PC-3 (cell line): ENCODE results near the gene IFI44. TPM values are rescaled to one million over a fixed set of nuclear protein-coding genes. Genes with fewer than 3 reads are reported as not detected.
A peak's percentile ranks its signal among the peaks of the same experiment; 100 is the strongest.

Source experiments
- ATAC-seq: fragments of 200-7000 bp; cut with Tn5 transposase; 2 replicates; pipeline ENCODE4 v1.9.1; 2020; ENCODE audit warnings: mild to moderate bottlenecking, moderate library complexity
- BruUV-seq: library from RNA; stranded (reverse); fragments of 400-500 nt; replicated peaks from 2 replicates; lab custom pipeline; 2021; lab: Mats Ljungman, UMichigan
- CTCF ChIA-PET: fragments of 300-600 bp; sonication (Branson Sonifier 250); formaldehyde crosslinking; loops from one replicate; lab custom pipeline; 2022; ENCODE audit warnings: antibody characterized with exemption; lab: Charles Lee
- POLR2A ChIA-PET: fragments of 300-600 bp; sonication (Branson Sonifier 250); formaldehyde crosslinking; loops from one replicate; lab custom pipeline; 2022; ENCODE audit warnings: antibody characterized with exemption; ENCODE audit not compliant: unreplicated experiment; lab: Charles Lee
- DNase-seq: peaks from one replicate; pipeline ENCODE4 v3.0.0-alpha.2; 2015
- H2AFZ ChIP-seq: fragments of 300-600 bp; sonication (generic); 2 replicates; pipeline ENCODE4 v1.6.0; 2016; ENCODE audit warnings: antibody characterized with exemption, low read length
- H3F3A ChIP-seq: fragments of 300-600 bp; sonication (generic); one replicate; pipeline ENCODE4 v1.6.0; 2017; ENCODE audit warnings: antibody characterized with exemption, low read length, control low read depth, mild to moderate bottlenecking; ENCODE audit not compliant: unreplicated experiment
- H3K27ac ChIP-seq: fragments of 300-600 bp; sonication (generic); 2 replicates; pipeline ENCODE4 v1.5.1; 2016; ENCODE audit warnings: mild to moderate bottlenecking, low read length
- H3K27me3 ChIP-seq: fragments of 300-600 bp; sonication (generic); 2 replicates; pipeline ENCODE4 v1.6.1; 2016; ENCODE audit warnings: low read length, mixed read lengths
- H3K36me3 ChIP-seq: fragments of 300-600 bp; sonication (generic); 2 replicates; pipeline ENCODE4 v1.6.1; 2016; ENCODE audit warnings: low read depth, mixed run types, low read length, mixed read lengths
- H3K4me1 ChIP-seq: fragments of 300-600 bp; sonication (generic); 2 replicates; pipeline ENCODE4 v1.5.1; 2016; ENCODE audit warnings: low read length; ENCODE audit not compliant: insufficient read depth
- H3K4me2 ChIP-seq: fragments of 300-600 bp; sonication (generic); 2 replicates; pipeline ENCODE4 v1.6.0; 2016; ENCODE audit warnings: low read length
- H3K4me3 ChIP-seq: fragments of 300-600 bp; sonication (generic); 2 replicates; pipeline ENCODE4 v1.5.1; 2016; ENCODE audit warnings: mild to moderate bottlenecking, low read length, mixed read lengths
- H3K79me2 ChIP-seq: fragments of 300-600 bp; sonication (generic); 2 replicates; pipeline ENCODE4 v1.6.1; 2017; ENCODE audit warnings: low read length, mixed read lengths
- H3K9ac ChIP-seq: fragments of 300-600 bp; sonication (generic); 2 replicates; pipeline ENCODE4 v1.6.0; 2016; ENCODE audit warnings: mild to moderate bottlenecking, low read length
- H3K9me2 ChIP-seq: fragments of 300-600 bp; sonication (generic); replicated peaks from 2 replicates; pipeline ENCODE4 v1.6.1; 2016; ENCODE audit warnings: mixed run types, low read length, mixed read lengths
- H3K9me3 ChIP-seq: fragments of 300-600 bp; sonication (generic); 2 replicates; pipeline ENCODE4 v1.6.1; 2016; ENCODE audit warnings: low read length, mixed read lengths
- H4K20me1 ChIP-seq: fragments of 300-600 bp; sonication (generic); 2 replicates; pipeline ENCODE4 v1.6.1; 2016; ENCODE audit warnings: low read length, mixed read lengths
- EZH2 ChIP-seq: fragments of 300-600 bp; sonication (generic); IDR thresholded peaks from one replicate; pipeline ENCODE4 v1.6.1; 2017; ENCODE audit warnings: antibody characterized with exemption, mild to moderate bottlenecking, low read length; ENCODE audit not compliant: unreplicated experiment
- EZH2phosphoT487 ChIP-seq: fragments of 300-600 bp; sonication (generic); IDR thresholded peaks from 2 replicates; pipeline ENCODE4 v1.6.1; 2018; ENCODE audit warnings: mild to moderate bottlenecking, antibody characterized with exemption, low read length, borderline replicate concordance
- intact Hi-C: fragments of 100-400 bp; cut with micrococcal nuclease; formaldehyde crosslinking; loops from 2 replicates; pipeline ENCODE4 v1.9.0; 2023
- total RNA-seq: library from RNA; depleted of rRNA; stranded (reverse); fragments of >200 nt; gene quantifications from 2 replicates; pipeline ENCODE4 v1.2.3, GENCODE V29; 2014
- TF ChIP-seq, protein P1 (sequence below): fragments of 300-600 bp; sonication (generic); conservative IDR thresholded peaks from 2 replicates; pipeline ENCODE4 v1.5.1; 2017; ENCODE audit warnings: antibody characterized with exemption, low read depth, mild to moderate bottlenecking, low read length

Gene IFI44
- total RNA-seq, 1 experiment from 2014 or later = 10.4 TPM

- Histone ChIP-seq H3K79me2 (no peaks in the 10 kb centered on the region), H4K20me1 (no peaks in the 10 kb centered on the region), H3K27ac (no peak overlapping the region), H3K4me1 (peaks cover 37% of the 10 kb centered on the region), H3K9ac (no peak overlapping the region), H3F3A (peaks cover 3% of the 10 kb centered on the region), H3K9me3 (no peaks in the 10 kb centered on the region), H2AFZ (no peak overlapping the region), H3K9me2 (no peaks in the 10 kb centered on the region), H3K4me2 (no peak overlapping the region), H3K36me3 (no peaks in the 10 kb centered on the region), H3K4me3 (no peak overlapping the region), H3K27me3 (no peaks in the 10 kb centered on the region)
- intact Hi-C loops = no loop called here
- TF ChIP-seq, protein P1, sequence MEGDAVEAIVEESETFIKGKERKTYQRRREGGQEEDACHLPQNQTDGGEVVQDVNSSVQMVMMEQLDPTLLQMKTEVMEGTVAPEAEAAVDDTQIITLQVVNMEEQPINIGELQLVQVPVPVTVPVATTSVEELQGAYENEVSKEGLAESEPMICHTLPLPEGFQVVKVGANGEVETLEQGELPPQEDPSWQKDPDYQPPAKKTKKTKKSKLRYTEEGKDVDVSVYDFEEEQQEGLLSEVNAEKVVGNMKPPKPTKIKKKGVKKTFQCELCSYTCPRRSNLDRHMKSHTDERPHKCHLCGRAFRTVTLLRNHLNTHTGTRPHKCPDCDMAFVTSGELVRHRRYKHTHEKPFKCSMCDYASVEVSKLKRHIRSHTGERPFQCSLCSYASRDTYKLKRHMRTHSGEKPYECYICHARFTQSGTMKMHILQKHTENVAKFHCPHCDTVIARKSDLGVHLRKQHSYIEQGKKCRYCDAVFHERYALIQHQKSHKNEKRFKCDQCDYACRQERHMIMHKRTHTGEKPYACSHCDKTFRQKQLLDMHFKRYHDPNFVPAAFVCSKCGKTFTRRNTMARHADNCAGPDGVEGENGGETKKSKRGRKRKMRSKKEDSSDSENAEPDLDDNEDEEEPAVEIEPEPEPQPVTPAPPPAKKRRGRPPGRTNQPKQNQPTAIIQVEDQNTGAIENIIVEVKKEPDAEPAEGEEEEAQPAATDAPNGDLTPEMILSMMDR = no peak
- TF ChIP-seq EZH2phosphoT487 = no peak
- no peak for TF ChIP-seq EZH2
- DNase-seq (no peak), ATAC-seq (no peak)
- BruUV-seq = no TSS peak
- CTCF ChIA-PET = no interaction called here
- POLR2A ChIA-PET = interaction anchor here (0.5 kb wide), 1 partner anchor 644 kb away, joined by 3 read pairs; no protein-coding TSS in a partner anchor
Measured at GRCh38 chr1:78622548-78622947, 27.1 kb upstream of the IFI44 start.

GRCh38 chr1:78624035-78624434 lies 25.6 kb upstream of the IFI44 start:
- no peak for TF ChIP-seq EZH2
- TF ChIP-seq EZH2phosphoT487 = no peak
- TF ChIP-seq, protein P1 = no peak
- H3K9me2 ChIP-seq = no peaks in the 10 kb centered on the region
- no peaks in the 10 kb centered on the region for H3K9me3 ChIP-seq
- POLR2A ChIA-PET = no interaction called here
- H3K27ac ChIP-seq = no peak overlapping the region
- peaks cover 3% of the 10 kb centered on the region for H3F3A ChIP-seq
- no peak overlapping the region for H3K4me3 ChIP-seq
- H2AFZ ChIP-seq = no peak overlapping the region
- intact Hi-C loops = no loop called here
- H3K36me3 ChIP-seq = no peaks in the 10 kb centered on the region
- H4K20me1 ChIP-seq = no peaks in the 10 kb centered on the region
- H3K79me2 ChIP-seq = no peaks in the 10 kb centered on the region
- H3K27me3 ChIP-seq = no peaks in the 10 kb centered on the region
- DNase-seq (no peak), ATAC-seq (no peak)
- H3K4me2 ChIP-seq = no peak overlapping the region
- CTCF ChIA-PET = no interaction called here
- BruUV-seq = no TSS peak
- H3K4me1 ChIP-seq = peaks cover 47% of the 10 kb centered on the region
- H3K9ac ChIP-seq = no peak overlapping the region

- peak overlapping the region; percentile 81 for H3K4me2 ChIP-seq
- no TSS peak for BruUV-seq
Measured at GRCh38 chr1:78627321-78627720, 22.3 kb upstream of the IFI44 start.

More at GRCh38 chr1:78627321-78627720, 22.3 kb upstream of the IFI44 start:
- Histone ChIP-seq H4K20me1 (no peaks in the 10 kb centered on the region), H3K79me2 (no peaks in the 10 kb centered on the region), H3F3A (peaks cover 3% of the 10 kb centered on the region), H3K36me3 (no peaks in the 10 kb centered on the region), H3K9ac (peak overlapping the region; percentile 22; the same call in 1 of the 2 replicates), H3K4me3 (peak overlapping the region; percentile 46; the same call in 1 of the 2 replicates), H3K4me1 (peaks cover 34% of the 10 kb centered on the region), H3K27ac (peak overlapping the region; percentile 83), H3K9me3 (no peaks in the 10 kb centered on the region), H3K27me3 (no peaks in the 10 kb centered on the region), H2AFZ (peak overlapping the region; percentile 27), H3K9me2 (no peaks in the 10 kb centered on the region)
- ChIA-PET POLR2A (no interaction called here), CTCF (interaction anchor here (0.6 to 0.7 kb wide), 3 partner anchors 10 to 496 kb away, joined by 3 to 4 read pairs (median 3); no protein-coding TSS in a partner anchor)
- ATAC-seq (peak; percentile 92), DNase-seq (peak; percentile 87)
- TF ChIP-seq, protein P1 = no peak
- TF ChIP-seq EZH2phosphoT487 = no peak
- no peak for TF ChIP-seq EZH2
- intact Hi-C loops = no loop called here
